HEK293 (cell line): ENCODE results near the gene CNKSR3.

ENCODE experiments used
- CTCF ChIA-PET: fragments of 350-600 bp; formaldehyde crosslinking; extraction: SDS; loops from one replicate; lab custom pipeline; 2021; ENCODE audit warnings: antibody characterized with exemption; lab: Yijun Ruan, JAX
- POLR2A ChIA-PET: fragments of 300-600 bp; formaldehyde crosslinking; extraction: SDS; loops from one replicate; lab custom pipeline; 2020; ENCODE audit warnings: antibody characterized with exemption, inconsistent platforms; lab: Yijun Ruan, JAX
- H3K27ac ChIP-seq: fragments of 200-500 bp; sonication (Bioruptor generic); 2 replicates; pipeline ENCODE4 v1.5.1; 2014; ENCODE audit warnings: low read depth, low read length, control low read depth, inconsistent platforms; ENCODE audit errors: extremely low read depth
- H3K36me3 ChIP-seq, 2 experiments: fragments of 200-500 bp in 1 of 2; sonication (Bioruptor generic) in 1 of 2; 1 replicate in 1 of 2; 2 replicates in 1 of 2; pipeline ENCODE4 v1.5.1; 2014 to 2017; ENCODE audit warnings: inconsistent platforms in 2 of 2, low read length in 2 of 2; ENCODE audit not compliant: control insufficient read depth in 2 of 2, insufficient read depth in 1 of 2
- H3K4me1 ChIP-seq: fragments of 200-500 bp; sonication (Bioruptor generic); 2 replicates; pipeline ENCODE4 v1.5.1; 2014; ENCODE audit warnings: mild to moderate bottlenecking, low read length, inconsistent platforms; ENCODE audit not compliant: control insufficient read depth, insufficient read depth
- H3K4me3 ChIP-seq: 2 replicates; pipeline ENCODE4 v1.5.1; 2011; ENCODE audit warnings: low read depth, mild to moderate bottlenecking, control low read depth, low read length, moderate library complexity
- H3K9me3 ChIP-seq: fragments of 200-500 bp; sonication (Bioruptor generic); 2 replicates; pipeline ENCODE4 v1.5.1; 2014; ENCODE audit warnings: low read depth, low read length, inconsistent platforms; ENCODE audit not compliant: control insufficient read depth, insufficient read depth
- GLIS2 ChIP-seq: fragments of 450-650 bp; formaldehyde crosslinking; IDR thresholded peaks from 2 replicates; pipeline ENCODE4 v1.5.1; 2016; ENCODE audit warnings: missing biosample characterization, missing genetic modification characterization
- IKZF3 ChIP-seq: fragments of 450-650 bp; IDR thresholded peaks from 2 replicates; pipeline ENCODE4 v1.5.0; 2018; ENCODE audit warnings: missing biosample characterization, mild to moderate bottlenecking, missing genetic modification characterization, moderate library complexity
- OSR2 ChIP-seq: fragments of 450-650 bp; formaldehyde crosslinking; IDR thresholded peaks from 2 replicates; pipeline ENCODE4 v1.5.1; 2016; ENCODE audit warnings: missing biosample characterization, missing genetic modification characterization
- PRDM1 ChIP-seq: fragments of 450-650 bp; formaldehyde crosslinking; IDR thresholded peaks from 2 replicates; pipeline ENCODE4; 2016; ENCODE audit warnings: missing biosample characterization, missing genetic modification characterization
- YY1 ChIP-seq: fragments of 450-650 bp; formaldehyde crosslinking; IDR thresholded peaks from 2 replicates; pipeline ENCODE4 v1.5.1; 2018; ENCODE audit warnings: missing biosample characterization, missing genetic modification characterization
- ZBTB7A ChIP-seq: fragments of 450-650 bp; formaldehyde crosslinking; IDR thresholded peaks from 2 replicates; pipeline ENCODE4 v1.5.1; 2016; ENCODE audit warnings: low read depth, missing biosample characterization, missing genetic modification characterization
- ZEB2 ChIP-seq: fragments of 450-650 bp; formaldehyde crosslinking; IDR thresholded peaks from 2 replicates; pipeline ENCODE4 v1.5.1; 2016; ENCODE audit warnings: missing biosample characterization, missing genetic modification characterization
- ZFP69B ChIP-seq: fragments of 450-650 bp; formaldehyde crosslinking; IDR thresholded peaks from 2 replicates; pipeline ENCODE4 v1.5.1; 2016; ENCODE audit warnings: missing biosample characterization, missing genetic modification characterization
- ZNF157 ChIP-seq: fragments of 450-650 bp; formaldehyde crosslinking; IDR thresholded peaks from 2 replicates; pipeline ENCODE4 v1.5.1; 2016; ENCODE audit warnings: missing biosample characterization, missing genetic modification characterization
- ZNF394 ChIP-seq: fragments of 450-650 bp; formaldehyde crosslinking; IDR thresholded peaks from 2 replicates; pipeline ENCODE4 v1.5.1; 2016; ENCODE audit warnings: missing biosample characterization, missing genetic modification characterization, mild to moderate bottlenecking, moderate library complexity, borderline replicate concordance
- ZNF510 ChIP-seq: fragments of 450-650 bp; formaldehyde crosslinking; IDR thresholded peaks from 2 replicates; pipeline ENCODE4 v1.5.1; 2018; ENCODE audit warnings: mild to moderate bottlenecking, missing genetic modification characterization, missing biosample characterization; ENCODE audit not compliant: insufficient replicate concordance
- ZNF529 ChIP-seq: fragments of 450-650 bp; formaldehyde crosslinking; IDR thresholded peaks from 2 replicates; pipeline ENCODE4 v1.5.1; 2017; ENCODE audit warnings: missing genetic modification characterization, missing biosample characterization; ENCODE audit not compliant: insufficient replicate concordance
- ZNF544 ChIP-seq: fragments of 450-650 bp; formaldehyde crosslinking; IDR thresholded peaks from 2 replicates; pipeline ENCODE4 v1.5.0; 2017; ENCODE audit warnings: missing biosample characterization, missing genetic modification characterization
- ZNF626 ChIP-seq: fragments of 450-650 bp; sonication (Bioruptor Pico); formaldehyde crosslinking; IDR thresholded peaks from 2 replicates; pipeline ENCODE4 v1.5.1; 2018; ENCODE audit warnings: missing biosample characterization, missing genetic modification characterization, inconsistent platforms
- ZNF792 ChIP-seq: fragments of 450-650 bp; formaldehyde crosslinking; IDR thresholded peaks from 2 replicates; pipeline ENCODE4 v1.5.1; 2016; ENCODE audit warnings: missing biosample characterization, missing genetic modification characterization
- ZNF837 ChIP-seq: fragments of 450-650 bp; formaldehyde crosslinking; IDR thresholded peaks from 2 replicates; pipeline ENCODE4 v1.5.1; 2016; ENCODE audit warnings: missing biosample characterization, missing genetic modification characterization
- ZSCAN30 ChIP-seq: fragments of 450-650 bp; IDR thresholded peaks from 2 replicates; pipeline ENCODE4 v1.5.1; 2018; ENCODE audit warnings: missing biosample characterization, mild to moderate bottlenecking, missing genetic modification characterization, moderate library complexity
- TF ChIP-seq, protein P1 (sequence below): fragments of 450-650 bp; formaldehyde crosslinking; IDR thresholded peaks from 2 replicates; pipeline ENCODE4 v1.5.1; 2016; ENCODE audit warnings: missing biosample characterization, missing genetic modification characterization
- TF ChIP-seq, protein P2 (sequence below): fragments of 450-650 bp; formaldehyde crosslinking; IDR thresholded peaks from 2 replicates; pipeline ENCODE4 v1.5.1; 2016; ENCODE audit warnings: missing biosample characterization, missing genetic modification characterization
- TF ChIP-seq, protein P3 (sequence below): fragments of 450-650 bp; formaldehyde crosslinking; IDR thresholded peaks from 2 replicates; pipeline ENCODE4 v1.5.1; 2017; ENCODE audit warnings: missing biosample characterization, missing genetic modification characterization
- TF ChIP-seq, protein P4 (sequence below): sonication (generic); formaldehyde crosslinking; IDR thresholded peaks from 2 replicates; pipeline ENCODE4 v1.8.1; 2022; ENCODE audit warnings: mild to moderate bottlenecking, moderate library complexity, missing genetic modification reagents
- TF ChIP-seq, protein P5 (sequence below): fragments of 450-650 bp; formaldehyde crosslinking; IDR thresholded peaks from 2 replicates; pipeline ENCODE4 v1.5.1; 2016; ENCODE audit warnings: missing biosample characterization, missing genetic modification characterization
- TF ChIP-seq, protein P6 (sequence below): fragments of 450-650 bp; formaldehyde crosslinking; IDR thresholded peaks from 2 replicates; pipeline ENCODE4 v1.5.1; 2016; ENCODE audit warnings: missing biosample characterization, missing genetic modification characterization
- TF ChIP-seq, protein P7 (sequence below): fragments of 450-650 bp; formaldehyde crosslinking; IDR thresholded peaks from 2 replicates; pipeline ENCODE4 v1.5.1; 2016; ENCODE audit warnings: missing biosample characterization, missing genetic modification characterization
- TF ChIP-seq, protein P8 (sequence below): fragments of 450-650 bp; formaldehyde crosslinking; IDR thresholded peaks from 2 replicates; pipeline ENCODE4 v1.5.0; 2017; ENCODE audit warnings: missing biosample characterization, missing genetic modification characterization, borderline replicate concordance

Gene CNKSR3

DNA sequence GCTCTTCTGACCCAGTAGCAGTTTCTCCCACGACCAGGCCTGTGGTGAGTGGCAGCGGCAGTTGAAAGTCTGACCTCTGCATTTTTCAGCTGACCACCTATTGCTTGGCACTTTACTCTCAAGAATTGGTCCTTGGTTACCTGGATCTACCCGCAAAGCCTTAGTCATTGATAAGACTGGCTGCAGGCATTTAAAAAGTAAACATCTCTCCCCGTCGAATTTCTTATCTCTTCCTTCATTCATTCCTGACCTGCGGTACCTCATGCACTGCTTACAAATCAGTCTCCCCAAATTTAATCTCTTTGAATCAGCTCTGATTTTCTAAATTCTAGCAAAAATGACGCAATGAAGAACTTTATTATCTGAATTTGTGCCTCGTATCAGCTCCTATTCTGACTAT lies 127.7 kb downstream of the CNKSR3 start:
- POLR2A ChIA-PET: no interaction called here
- CTCF ChIA-PET: interaction anchor here (1.6 kb wide), 1 partner anchor 105 kb away, joined by 3 read pairs; no protein-coding TSS in a partner anchor
- no peak for TF ChIP-seq ZNF544 (tag by site-specific recombination)
- TF ChIP-seq ZNF529: no peak
- TF ChIP-seq ZNF157 (tag by site-specific recombination): no peak
- TF ChIP-seq YY1 (tag by site-specific recombination): no peak
- no peak for TF ChIP-seq PRDM1 (tag by site-specific recombination)
- TF ChIP-seq OSR2 (tag by site-specific recombination): no peak
- TF ChIP-seq, protein P1, sequence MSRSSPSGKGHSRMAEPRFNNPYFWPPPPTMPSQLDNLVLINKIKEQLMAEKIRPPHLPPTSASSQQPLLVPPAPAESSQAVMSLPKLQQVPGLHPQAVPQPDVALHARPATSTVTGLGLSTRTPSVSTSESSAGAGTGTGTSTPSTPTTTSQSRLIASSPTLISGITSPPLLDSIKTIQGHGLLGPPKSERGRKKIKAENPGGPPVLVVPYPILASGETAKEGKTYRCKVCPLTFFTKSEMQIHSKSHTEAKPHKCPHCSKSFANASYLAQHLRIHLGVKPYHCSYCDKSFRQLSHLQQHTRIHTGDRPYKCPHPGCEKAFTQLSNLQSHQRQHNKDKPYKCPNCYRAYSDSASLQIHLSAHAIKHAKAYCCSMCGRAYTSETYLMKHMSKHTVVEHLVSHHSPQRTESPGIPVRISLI (tag by site-specific recombination): no peak
- no peak for TF ChIP-seq ZEB2 (tag by site-specific recombination)
- TF ChIP-seq ZFP69B (tag by site-specific recombination): no peak
- TF ChIP-seq, protein P2, sequence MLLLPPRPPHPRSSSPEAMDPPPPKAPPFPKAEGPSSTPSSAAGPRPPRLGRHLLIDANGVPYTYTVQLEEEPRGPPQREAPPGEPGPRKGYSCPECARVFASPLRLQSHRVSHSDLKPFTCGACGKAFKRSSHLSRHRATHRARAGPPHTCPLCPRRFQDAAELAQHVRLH: no peak
- no peak for TF ChIP-seq ZSCAN30 (tag by site-specific recombination)
- TF ChIP-seq ZNF626: no peak
- TF ChIP-seq ZNF792: no peak

DNA sequence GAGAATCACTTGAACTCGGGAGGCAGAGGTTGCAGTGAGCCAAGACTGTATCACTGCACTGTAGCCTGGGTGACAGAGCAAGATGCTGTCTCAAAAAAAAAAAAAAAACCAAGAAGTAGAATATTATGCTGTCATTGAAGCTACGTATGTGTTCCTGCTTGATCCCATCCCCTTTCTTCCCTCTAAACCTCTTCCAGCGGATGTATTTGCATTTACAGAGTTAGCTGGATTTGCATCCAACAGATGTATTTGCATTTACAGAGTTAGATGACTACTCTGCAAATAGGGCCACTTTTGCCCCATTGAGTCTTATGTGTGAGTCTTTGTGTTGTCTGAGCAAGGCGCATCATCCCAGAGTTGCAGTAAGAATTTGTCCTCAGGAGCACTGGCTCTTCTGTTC lies 128.9 kb downstream of the CNKSR3 start:
- no peaks in the 10 kb centered on the region for H3K4me1 ChIP-seq
- ChIA-PET CTCF (interaction anchor here (0.6 kb wide), 1 partner anchor 185 kb away, joined by 5 read pairs; no protein-coding TSS in a partner anchor), POLR2A (no interaction called here)
- no peak overlapping the region for H3K4me3 ChIP-seq
- H3K27ac ChIP-seq: no peak overlapping the region
- H3K9me3 ChIP-seq: no peaks in the 10 kb centered on the region
- no peaks in the 10 kb centered on the region for H3K36me3 ChIP-seq
- TF ChIP-seq ZNF510 (no peak), ZNF394 (no peak), ZNF837 (tag by site-specific recombination) (no peak), ZBTB7A (tag by site-specific recombination) (no peak), IKZF3 (tag by site-specific recombination) (no peak), GLIS2 (tag by site-specific recombination) (no peak), ZNF626 (no peak), ZNF792 (no peak)
- TF ChIP-seq, protein P3, sequence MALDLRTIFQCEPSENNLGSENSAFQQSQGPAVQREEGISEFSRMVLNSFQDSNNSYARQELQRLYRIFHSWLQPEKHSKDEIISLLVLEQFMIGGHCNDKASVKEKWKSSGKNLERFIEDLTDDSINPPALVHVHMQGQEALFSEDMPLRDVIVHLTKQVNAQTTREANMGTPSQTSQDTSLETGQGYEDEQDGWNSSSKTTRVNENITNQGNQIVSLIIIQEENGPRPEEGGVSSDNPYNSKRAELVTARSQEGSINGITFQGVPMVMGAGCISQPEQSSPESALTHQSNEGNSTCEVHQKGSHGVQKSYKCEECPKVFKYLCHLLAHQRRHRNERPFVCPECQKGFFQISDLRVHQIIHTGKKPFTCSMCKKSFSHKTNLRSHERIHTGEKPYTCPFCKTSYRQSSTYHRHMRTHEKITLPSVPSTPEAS: no peak
- TF ChIP-seq, protein P4, sequence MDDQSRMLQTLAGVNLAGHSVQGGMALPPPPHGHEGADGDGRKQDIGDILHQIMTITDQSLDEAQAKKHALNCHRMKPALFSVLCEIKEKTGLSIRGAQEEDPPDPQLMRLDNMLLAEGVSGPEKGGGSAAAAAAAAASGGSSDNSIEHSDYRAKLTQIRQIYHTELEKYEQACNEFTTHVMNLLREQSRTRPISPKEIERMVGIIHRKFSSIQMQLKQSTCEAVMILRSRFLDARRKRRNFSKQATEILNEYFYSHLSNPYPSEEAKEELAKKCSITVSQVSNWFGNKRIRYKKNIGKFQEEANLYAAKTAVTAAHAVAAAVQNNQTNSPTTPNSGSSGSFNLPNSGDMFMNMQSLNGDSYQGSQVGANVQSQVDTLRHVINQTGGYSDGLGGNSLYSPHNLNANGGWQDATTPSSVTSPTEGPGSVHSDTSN (CRISPR knock-in tag): no peak
- TF ChIP-seq, protein P5, sequence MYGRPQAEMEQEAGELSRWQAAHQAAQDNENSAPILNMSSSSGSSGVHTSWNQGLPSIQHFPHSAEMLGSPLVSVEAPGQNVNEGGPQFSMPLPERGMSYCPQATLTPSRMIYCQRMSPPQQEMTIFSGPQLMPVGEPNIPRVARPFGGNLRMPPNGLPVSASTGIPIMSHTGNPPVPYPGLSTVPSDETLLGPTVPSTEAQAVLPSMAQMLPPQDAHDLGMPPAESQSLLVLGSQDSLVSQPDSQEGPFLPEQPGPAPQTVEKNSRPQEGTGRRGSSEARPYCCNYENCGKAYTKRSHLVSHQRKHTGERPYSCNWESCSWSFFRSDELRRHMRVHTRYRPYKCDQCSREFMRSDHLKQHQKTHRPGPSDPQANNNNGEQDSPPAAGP (tag by site-specific recombination): no peak
- TF ChIP-seq, protein P6, sequence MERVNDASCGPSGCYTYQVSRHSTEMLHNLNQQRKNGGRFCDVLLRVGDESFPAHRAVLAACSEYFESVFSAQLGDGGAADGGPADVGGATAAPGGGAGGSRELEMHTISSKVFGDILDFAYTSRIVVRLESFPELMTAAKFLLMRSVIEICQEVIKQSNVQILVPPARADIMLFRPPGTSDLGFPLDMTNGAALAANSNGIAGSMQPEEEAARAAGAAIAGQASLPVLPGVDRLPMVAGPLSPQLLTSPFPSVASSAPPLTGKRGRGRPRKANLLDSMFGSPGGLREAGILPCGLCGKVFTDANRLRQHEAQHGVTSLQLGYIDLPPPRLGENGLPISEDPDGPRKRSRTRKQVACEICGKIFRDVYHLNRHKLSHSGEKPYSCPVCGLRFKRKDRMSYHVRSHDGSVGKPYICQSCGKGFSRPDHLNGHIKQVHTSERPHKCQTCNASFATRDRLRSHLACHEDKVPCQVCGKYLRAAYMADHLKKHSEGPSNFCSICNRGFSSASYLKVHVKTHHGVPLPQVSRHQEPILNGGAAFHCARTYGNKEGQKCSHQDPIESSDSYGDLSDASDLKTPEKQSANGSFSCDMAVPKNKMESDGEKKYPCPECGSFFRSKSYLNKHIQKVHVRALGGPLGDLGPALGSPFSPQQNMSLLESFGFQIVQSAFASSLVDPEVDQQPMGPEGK (tag by site-specific recombination): no peak
- TF ChIP-seq, protein P7, sequence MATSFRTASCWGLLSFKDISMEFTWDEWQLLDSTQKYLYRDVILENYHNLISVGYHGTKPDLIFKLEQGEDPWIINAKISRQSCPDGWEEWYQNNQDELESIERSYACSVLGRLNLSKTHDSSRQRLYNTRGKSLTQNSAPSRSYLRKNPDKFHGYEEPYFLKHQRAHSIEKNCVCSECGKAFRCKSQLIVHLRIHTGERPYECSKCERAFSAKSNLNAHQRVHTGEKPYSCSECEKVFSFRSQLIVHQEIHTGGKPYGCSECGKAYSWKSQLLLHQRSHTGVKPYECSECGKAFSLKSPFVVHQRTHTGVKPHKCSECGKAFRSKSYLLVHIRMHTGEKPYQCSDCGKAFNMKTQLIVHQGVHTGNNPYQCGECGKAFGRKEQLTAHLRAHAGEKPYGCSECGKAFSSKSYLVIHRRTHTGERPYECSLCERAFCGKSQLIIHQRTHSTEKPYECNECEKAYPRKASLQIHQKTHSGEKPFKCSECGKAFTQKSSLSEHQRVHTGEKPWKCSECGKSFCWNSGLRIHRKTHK (tag by site-specific recombination): no peak
- TF ChIP-seq, protein P8, sequence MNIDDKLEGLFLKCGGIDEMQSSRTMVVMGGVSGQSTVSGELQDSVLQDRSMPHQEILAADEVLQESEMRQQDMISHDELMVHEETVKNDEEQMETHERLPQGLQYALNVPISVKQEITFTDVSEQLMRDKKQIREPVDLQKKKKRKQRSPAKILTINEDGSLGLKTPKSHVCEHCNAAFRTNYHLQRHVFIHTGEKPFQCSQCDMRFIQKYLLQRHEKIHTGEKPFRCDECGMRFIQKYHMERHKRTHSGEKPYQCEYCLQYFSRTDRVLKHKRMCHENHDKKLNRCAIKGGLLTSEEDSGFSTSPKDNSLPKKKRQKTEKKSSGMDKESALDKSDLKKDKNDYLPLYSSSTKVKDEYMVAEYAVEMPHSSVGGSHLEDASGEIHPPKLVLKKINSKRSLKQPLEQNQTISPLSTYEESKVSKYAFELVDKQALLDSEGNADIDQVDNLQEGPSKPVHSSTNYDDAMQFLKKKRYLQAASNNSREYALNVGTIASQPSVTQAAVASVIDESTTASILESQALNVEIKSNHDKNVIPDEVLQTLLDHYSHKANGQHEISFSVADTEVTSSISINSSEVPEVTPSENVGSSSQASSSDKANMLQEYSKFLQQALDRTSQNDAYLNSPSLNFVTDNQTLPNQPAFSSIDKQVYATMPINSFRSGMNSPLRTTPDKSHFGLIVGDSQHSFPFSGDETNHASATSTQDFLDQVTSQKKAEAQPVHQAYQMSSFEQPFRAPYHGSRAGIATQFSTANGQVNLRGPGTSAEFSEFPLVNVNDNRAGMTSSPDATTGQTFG (tag by site-specific recombination): no peak

More for the DNA sequence above, 127.7 kb downstream of the CNKSR3 start:
- Histone ChIP-seq H3K36me3 (no peaks in the 10 kb centered on the region), H3K4me3 (no peak overlapping the region), H3K9me3 (no peaks in the 10 kb centered on the region), H3K27ac (no peak overlapping the region), H3K4me1 (peaks cover 5% of the 10 kb centered on the region; the same call in 1 of the 2 replicates)
